ENCODE measurements around the gene PSG6. TPM values are rescaled to one million over a fixed set of nuclear protein-coding genes. Genes with fewer than 3 reads are reported as not detected.
"Not testable (repeated sequence)": the region's sequence is repeated elsewhere in the genome, so short reads cannot be mapped to it uniquely, and the experiment has no call there.

Gene PSG6
- total RNA-seq, 1 experiment from 2014 or later: not detected

DNA sequence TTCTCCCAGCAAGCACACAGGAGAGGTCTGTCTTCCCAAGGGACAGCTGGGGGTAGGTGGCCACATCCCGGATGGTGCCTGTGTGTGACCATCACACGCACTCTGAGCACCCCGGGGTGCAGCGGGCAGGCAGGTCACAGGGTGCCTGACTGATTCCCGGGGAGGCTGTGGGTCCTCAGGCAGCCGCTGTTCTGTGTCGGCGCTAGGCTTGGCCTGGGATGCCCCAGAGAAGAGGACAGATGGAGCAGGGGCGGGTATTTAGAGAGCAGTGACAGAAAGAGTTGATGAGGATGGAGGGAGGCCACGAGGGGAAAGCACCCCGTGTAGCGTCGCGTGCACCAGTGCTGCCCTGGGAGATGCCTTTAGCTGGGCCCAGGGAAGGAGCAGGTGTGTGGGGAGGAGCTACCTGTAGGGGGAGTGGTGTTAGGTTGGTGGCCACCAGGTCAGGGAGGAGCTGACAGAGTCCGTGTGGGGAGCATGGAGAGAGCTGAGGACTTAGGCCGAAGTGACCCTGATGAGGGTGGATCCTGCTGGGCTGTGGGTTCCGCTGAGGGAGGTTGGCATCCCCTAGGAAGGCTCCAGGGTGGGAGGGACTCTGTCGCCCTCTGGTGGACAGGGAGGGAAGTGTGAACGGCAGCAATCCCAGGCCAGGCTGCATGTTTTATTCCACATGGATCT, 60.7 kb downstream of the PSG6 start:
- not testable (repeated sequence) for DNase-seq (ENCODE audit: extremely low read depth, low read depth)

DNA sequence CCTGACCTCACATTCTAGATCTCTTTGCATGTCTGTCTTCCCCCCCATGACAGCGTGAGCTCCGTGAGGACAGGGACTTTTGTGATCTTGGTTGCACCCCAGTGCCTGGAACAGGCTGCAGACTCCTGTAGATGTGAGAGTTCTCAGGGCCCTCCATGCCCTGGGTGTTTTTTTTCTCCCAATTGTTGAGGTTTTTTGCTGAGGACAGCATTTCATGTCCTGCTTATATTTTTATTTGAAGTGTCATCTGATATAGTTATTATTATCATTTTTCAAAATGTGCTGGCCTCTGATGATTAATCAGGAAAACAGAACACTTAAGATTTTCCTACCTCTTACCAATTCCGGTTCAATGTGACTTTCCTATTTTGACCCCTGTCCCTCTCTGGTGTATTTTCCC, 62.9 kb downstream of the PSG6 start:
- DNase-seq (ENCODE audit: extremely low read depth, low read depth): not testable (repeated sequence)

- not testable (repeated sequence) for DNase-seq (ENCODE audit: extremely low read depth, low read depth)
These were observed 64.5 kb downstream of the PSG6 start for GRCh38 chr19:42853231-42853630.

- not testable (repeated sequence) for DNase-seq (ENCODE audit: extremely low read depth, low read depth)
These were observed 64.9 kb downstream of the PSG6 start for GRCh38 chr19:42852821-42853220.

Other genes starting within 250 kb of the PSG6 start
- not detected in 2 replicates for gene PSG3, start 177.4 kb downstream of the PSG6 start, total RNA-seq (2014; rRNA removed; shearing (Covaris generic))
- gene PSG8, start 152.2 kb downstream of the PSG6 start, total RNA-seq (2014; rRNA removed; shearing (Covaris generic)): not detected in 2 replicates
- not detected in 2 replicates for gene PSG1, start 38.2 kb downstream of the PSG6 start, total RNA-seq (2014; rRNA removed; shearing (Covaris generic))
- not detected in 2 replicates for gene PSG7, start 19.3 kb upstream of the PSG6 start, total RNA-seq (2014; rRNA removed; shearing (Covaris generic))
- gene PSG11, start 108.6 kb upstream of the PSG6 start, total RNA-seq (2014; rRNA removed; shearing (Covaris generic)): not detected in 2 replicates
- not detected in 2 replicates for gene PSG2, start 164.8 kb upstream of the PSG6 start, total RNA-seq (2014; rRNA removed; shearing (Covaris generic))

Measured in NCI-H460 (cell line).